PC-3 (cell line): Measurements from ENCODE around the gene SIL1. TPM values are rescaled to one million over a fixed set of nuclear protein-coding genes. Genes with fewer than 3 reads are reported as not detected.

Experiments used
- ATAC-seq: fragments of 200-7000 bp; cut with Tn5 transposase; 2 replicates; pipeline ENCODE4 v1.9.1; 2020; ENCODE audit warnings: mild to moderate bottlenecking, moderate library complexity
- BruUV-seq: library from RNA; stranded (reverse); fragments of 400-500 nt; replicated peaks from 2 replicates; lab custom pipeline; 2021; lab: Mats Ljungman, UMichigan
- CTCF ChIA-PET: fragments of 300-600 bp; sonication (Branson Sonifier 250); formaldehyde crosslinking; loops from one replicate; lab custom pipeline; 2022; ENCODE audit warnings: antibody characterized with exemption; lab: Charles Lee
- POLR2A ChIA-PET: fragments of 300-600 bp; sonication (Branson Sonifier 250); formaldehyde crosslinking; loops from one replicate; lab custom pipeline; 2022; ENCODE audit warnings: antibody characterized with exemption; ENCODE audit not compliant: unreplicated experiment; lab: Charles Lee
- DNase-seq: peaks from one replicate; pipeline ENCODE4 v3.0.0-alpha.2; 2015
- H2AFZ ChIP-seq: fragments of 300-600 bp; sonication (generic); 2 replicates; pipeline ENCODE4 v1.6.0; 2016; ENCODE audit warnings: antibody characterized with exemption, low read length
- H3F3A ChIP-seq: fragments of 300-600 bp; sonication (generic); one replicate; pipeline ENCODE4 v1.6.0; 2017; ENCODE audit warnings: antibody characterized with exemption, low read length, control low read depth, mild to moderate bottlenecking; ENCODE audit not compliant: unreplicated experiment
- H3K27ac ChIP-seq: fragments of 300-600 bp; sonication (generic); 2 replicates; pipeline ENCODE4 v1.5.1; 2016; ENCODE audit warnings: mild to moderate bottlenecking, low read length
- H3K27me3 ChIP-seq: fragments of 300-600 bp; sonication (generic); 2 replicates; pipeline ENCODE4 v1.6.1; 2016; ENCODE audit warnings: low read length, mixed read lengths
- H3K36me3 ChIP-seq: fragments of 300-600 bp; sonication (generic); 2 replicates; pipeline ENCODE4 v1.6.1; 2016; ENCODE audit warnings: low read depth, mixed run types, low read length, mixed read lengths
- H3K4me1 ChIP-seq: fragments of 300-600 bp; sonication (generic); 2 replicates; pipeline ENCODE4 v1.5.1; 2016; ENCODE audit warnings: low read length; ENCODE audit not compliant: insufficient read depth
- H3K4me2 ChIP-seq: fragments of 300-600 bp; sonication (generic); 2 replicates; pipeline ENCODE4 v1.6.0; 2016; ENCODE audit warnings: low read length
- H3K4me3 ChIP-seq: fragments of 300-600 bp; sonication (generic); 2 replicates; pipeline ENCODE4 v1.5.1; 2016; ENCODE audit warnings: mild to moderate bottlenecking, low read length, mixed read lengths
- H3K79me2 ChIP-seq: fragments of 300-600 bp; sonication (generic); 2 replicates; pipeline ENCODE4 v1.6.1; 2017; ENCODE audit warnings: low read length, mixed read lengths
- H3K9ac ChIP-seq: fragments of 300-600 bp; sonication (generic); 2 replicates; pipeline ENCODE4 v1.6.0; 2016; ENCODE audit warnings: mild to moderate bottlenecking, low read length
- H3K9me2 ChIP-seq: fragments of 300-600 bp; sonication (generic); replicated peaks from 2 replicates; pipeline ENCODE4 v1.6.1; 2016; ENCODE audit warnings: mixed run types, low read length, mixed read lengths
- H3K9me3 ChIP-seq: fragments of 300-600 bp; sonication (generic); 2 replicates; pipeline ENCODE4 v1.6.1; 2016; ENCODE audit warnings: low read length, mixed read lengths
- H4K20me1 ChIP-seq: fragments of 300-600 bp; sonication (generic); 2 replicates; pipeline ENCODE4 v1.6.1; 2016; ENCODE audit warnings: low read length, mixed read lengths
- EZH2 ChIP-seq: fragments of 300-600 bp; sonication (generic); IDR thresholded peaks from one replicate; pipeline ENCODE4 v1.6.1; 2017; ENCODE audit warnings: antibody characterized with exemption, mild to moderate bottlenecking, low read length; ENCODE audit not compliant: unreplicated experiment
- EZH2phosphoT487 ChIP-seq: fragments of 300-600 bp; sonication (generic); IDR thresholded peaks from 2 replicates; pipeline ENCODE4 v1.6.1; 2018; ENCODE audit warnings: mild to moderate bottlenecking, antibody characterized with exemption, low read length, borderline replicate concordance
- intact Hi-C: fragments of 100-400 bp; cut with micrococcal nuclease; formaldehyde crosslinking; loops from 2 replicates; pipeline ENCODE4 v1.9.0; 2023
- total RNA-seq: library from RNA; depleted of rRNA; stranded (reverse); fragments of >200 nt; gene quantifications from 2 replicates; pipeline ENCODE4 v1.2.3, GENCODE V29; 2014
- TF ChIP-seq, protein P1 (sequence below): fragments of 300-600 bp; sonication (generic); conservative IDR thresholded peaks from 2 replicates; pipeline ENCODE4 v1.5.1; 2017; ENCODE audit warnings: antibody characterized with exemption, low read depth, mild to moderate bottlenecking, low read length

The SIL1 gene
- total RNA-seq, 1 experiment from 2014 or later, result 7.9 TPM

DNA sequence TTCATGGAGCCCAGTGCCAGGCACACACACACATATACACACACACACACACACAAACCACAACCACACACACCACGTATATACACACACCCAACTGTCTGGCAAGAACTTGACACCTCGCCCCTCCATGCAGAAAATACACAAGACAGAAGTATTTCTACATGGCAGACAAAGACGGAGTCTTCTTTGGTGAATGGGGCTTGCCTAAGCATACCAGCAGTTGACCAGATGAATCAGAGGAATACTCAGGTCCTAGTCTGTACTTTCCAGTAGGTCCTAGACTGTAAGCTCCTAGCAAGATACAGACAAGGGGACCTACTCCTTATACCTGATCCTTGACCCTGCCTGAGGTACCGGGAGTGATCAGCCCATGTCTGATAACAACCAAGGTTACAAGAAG is 60.1 kb downstream of the SIL1 start:
- intact Hi-C loops, result no loop called here
- 0 out of 2 replicates have a peak, but pooled peaks cover 4% of the 10 kb centered on the region for H3K79me2 ChIP-seq
- TF ChIP-seq, protein P1, sequence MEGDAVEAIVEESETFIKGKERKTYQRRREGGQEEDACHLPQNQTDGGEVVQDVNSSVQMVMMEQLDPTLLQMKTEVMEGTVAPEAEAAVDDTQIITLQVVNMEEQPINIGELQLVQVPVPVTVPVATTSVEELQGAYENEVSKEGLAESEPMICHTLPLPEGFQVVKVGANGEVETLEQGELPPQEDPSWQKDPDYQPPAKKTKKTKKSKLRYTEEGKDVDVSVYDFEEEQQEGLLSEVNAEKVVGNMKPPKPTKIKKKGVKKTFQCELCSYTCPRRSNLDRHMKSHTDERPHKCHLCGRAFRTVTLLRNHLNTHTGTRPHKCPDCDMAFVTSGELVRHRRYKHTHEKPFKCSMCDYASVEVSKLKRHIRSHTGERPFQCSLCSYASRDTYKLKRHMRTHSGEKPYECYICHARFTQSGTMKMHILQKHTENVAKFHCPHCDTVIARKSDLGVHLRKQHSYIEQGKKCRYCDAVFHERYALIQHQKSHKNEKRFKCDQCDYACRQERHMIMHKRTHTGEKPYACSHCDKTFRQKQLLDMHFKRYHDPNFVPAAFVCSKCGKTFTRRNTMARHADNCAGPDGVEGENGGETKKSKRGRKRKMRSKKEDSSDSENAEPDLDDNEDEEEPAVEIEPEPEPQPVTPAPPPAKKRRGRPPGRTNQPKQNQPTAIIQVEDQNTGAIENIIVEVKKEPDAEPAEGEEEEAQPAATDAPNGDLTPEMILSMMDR, result no peak
- TF ChIP-seq EZH2phosphoT487, result no peak
- TF ChIP-seq EZH2, result no peak
- no TSS peak for BruUV-seq
- H3K4me2 ChIP-seq, result no peak overlapping the region
- DNase-seq (no peak), ATAC-seq (no peak)
- no peaks in the 10 kb centered on the region for H3K36me3 ChIP-seq
- ChIA-PET POLR2A (no interaction called here), CTCF (no interaction called here)
- no peak overlapping the region for H3K4me3 ChIP-seq
- no peaks in the 10 kb centered on the region for H3K9me2 ChIP-seq
- peaks cover 11% of the 10 kb centered on the region for H3K4me1 ChIP-seq
- H3K27me3 ChIP-seq, result no peaks in the 10 kb centered on the region
- H3F3A ChIP-seq, result no peaks in the 10 kb centered on the region
- H4K20me1 ChIP-seq, result peaks cover 15% of the 10 kb centered on the region; the same call in 1 of the 2 replicates
- no peak overlapping the region for H2AFZ ChIP-seq
- no peaks in the 10 kb centered on the region for H3K9me3 ChIP-seq
- H3K27ac ChIP-seq, result no peak overlapping the region
- H3K9ac ChIP-seq, result no peak overlapping the region

DNA sequence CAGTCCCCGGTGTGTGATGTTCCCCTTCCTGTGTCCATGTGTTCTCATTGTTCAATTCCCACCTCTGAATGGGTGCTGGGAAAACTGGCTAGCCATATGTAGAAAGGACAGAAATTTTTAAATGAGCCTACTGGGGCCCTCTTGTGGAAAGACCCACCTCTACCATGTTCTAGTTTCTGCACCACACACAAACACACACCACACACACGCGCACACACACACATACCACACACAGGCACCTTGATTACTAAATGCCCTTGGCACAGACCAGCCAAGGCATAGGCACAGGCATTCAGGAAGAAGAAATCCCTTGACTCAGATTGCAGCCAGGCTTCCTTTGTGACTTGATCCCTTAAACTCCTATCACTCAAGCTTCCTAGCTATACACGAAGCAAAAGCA is 60.5 kb downstream of the SIL1 start:
- Histone ChIP-seq H3K27me3 (no peaks in the 10 kb centered on the region), H4K20me1 (peaks cover 15% of the 10 kb centered on the region; the same call in 1 of the 2 replicates), H3K79me2 (0 out of 2 replicates have a peak, but pooled peaks cover 4% of the 10 kb centered on the region), H3F3A (no peaks in the 10 kb centered on the region), H3K4me1 (peaks cover 11% of the 10 kb centered on the region), H3K36me3 (no peaks in the 10 kb centered on the region), H3K4me3 (no peak overlapping the region), H3K9me3 (no peaks in the 10 kb centered on the region), H2AFZ (no peak overlapping the region), H3K9ac (no peak overlapping the region), H3K9me2 (no peaks in the 10 kb centered on the region), H3K4me2 (no peak overlapping the region), H3K27ac (no peak overlapping the region)
- ATAC-seq (no peak), DNase-seq (peak; percentile 14)
- ChIA-PET POLR2A (no interaction called here), CTCF (no interaction called here)
- no TSS peak for BruUV-seq
- intact Hi-C loops, result no loop called here
- TF ChIP-seq EZH2phosphoT487 (no peak), EZH2 (no peak)
- TF ChIP-seq, protein P1, result peak; percentile 30; the same call in 1 of the 2 replicates

DNA sequence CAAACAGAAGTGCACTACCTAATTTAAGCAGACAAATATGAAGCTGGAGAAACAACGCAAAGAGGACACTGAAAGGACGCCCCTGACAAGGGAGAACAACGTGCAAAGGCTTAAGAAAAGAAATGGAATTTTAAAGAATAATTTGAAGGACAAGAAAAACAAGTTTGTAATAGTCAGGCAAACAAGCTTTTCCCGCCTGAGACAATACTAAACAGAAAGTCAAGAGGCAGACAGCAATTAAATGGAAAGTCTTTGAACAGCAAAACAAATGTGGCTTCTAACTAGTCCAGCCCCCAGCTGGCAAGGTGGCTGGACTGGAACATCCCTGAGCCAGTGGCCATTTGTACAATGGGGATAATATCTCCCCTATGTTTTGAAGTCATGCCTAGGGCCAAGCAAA is 63.3 kb downstream of the SIL1 start:
- Histone ChIP-seq H3K27me3 (no peaks in the 10 kb centered on the region), H3K4me1 (peaks cover 11% of the 10 kb centered on the region), H4K20me1 (peaks cover 15% of the 10 kb centered on the region; the same call in 1 of the 2 replicates), H3K36me3 (no peaks in the 10 kb centered on the region), H3K4me2 (no peak overlapping the region), H3F3A (no peaks in the 10 kb centered on the region), H3K27ac (no peak overlapping the region), H3K4me3 (no peak overlapping the region), H3K9ac (no peak overlapping the region), H3K9me2 (no peaks in the 10 kb centered on the region), H2AFZ (no peak overlapping the region), H3K79me2 (no peaks in the 10 kb centered on the region), H3K9me3 (no peaks in the 10 kb centered on the region)
- ChIA-PET POLR2A (no interaction called here), CTCF (no interaction called here)
- TF ChIP-seq EZH2 (no peak), EZH2phosphoT487 (no peak)
- TF ChIP-seq, protein P1, result no peak
- intact Hi-C loops, result no loop called here
- ATAC-seq (no peak), DNase-seq (no peak)
- no TSS peak for BruUV-seq
